Stimulated activated CD4-positive, alpha-beta T cell treated with anti-CD3 and anti-CD28 coated beads, Interleukin-4, amount 100 ng/mL, for 48 hours (primary cell): ENCODE data around the gene ITPKB.
"Not testable (repeated sequence)": the region's sequence is repeated elsewhere in the genome, so short reads cannot be mapped to it uniquely, and the experiment has no call there.

Experiments
- DNase-seq, 2 donors: peaks; one replicate each; pipeline ENCODE4 v3.0.0-alpha.2; 2020; ENCODE audit warnings: low read depth in 2 of 2

The ITPKB gene

DNA sequence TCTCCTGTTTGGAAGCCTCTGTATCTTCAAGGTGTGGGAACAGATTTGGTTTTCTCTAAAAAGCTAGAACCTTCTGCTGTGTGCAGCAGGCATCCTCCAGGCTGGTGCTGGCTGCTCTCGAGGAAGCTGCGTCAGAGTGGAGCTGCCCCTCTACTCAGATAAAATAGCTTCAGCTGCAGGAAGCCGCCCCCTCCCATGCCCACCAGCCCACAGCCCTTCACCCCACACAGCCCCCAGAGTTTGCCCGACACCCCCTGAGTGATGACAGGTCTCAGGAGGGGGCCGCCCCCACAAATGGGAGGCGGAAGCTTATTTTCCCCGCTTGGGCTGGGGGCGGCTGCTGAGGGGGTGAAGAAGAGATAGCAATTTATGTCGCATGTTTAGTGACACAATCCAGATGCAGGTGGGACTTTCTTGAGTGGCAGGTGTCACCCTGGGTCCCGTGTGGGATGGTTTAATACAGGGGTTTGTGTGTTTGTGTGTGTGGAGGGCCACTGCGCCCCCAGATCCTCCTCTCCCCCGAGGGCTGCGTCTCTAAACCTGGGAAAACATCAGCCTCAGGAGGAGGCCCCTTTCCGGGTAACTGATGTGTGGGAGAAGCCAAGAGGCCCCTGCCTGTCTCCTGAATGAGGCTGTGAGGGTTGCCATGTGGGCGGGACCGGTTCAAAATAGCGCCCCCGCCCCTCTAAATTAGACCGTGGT, 135.1 kb downstream of the ITPKB start:
- DNase-seq = no peak

DNA sequence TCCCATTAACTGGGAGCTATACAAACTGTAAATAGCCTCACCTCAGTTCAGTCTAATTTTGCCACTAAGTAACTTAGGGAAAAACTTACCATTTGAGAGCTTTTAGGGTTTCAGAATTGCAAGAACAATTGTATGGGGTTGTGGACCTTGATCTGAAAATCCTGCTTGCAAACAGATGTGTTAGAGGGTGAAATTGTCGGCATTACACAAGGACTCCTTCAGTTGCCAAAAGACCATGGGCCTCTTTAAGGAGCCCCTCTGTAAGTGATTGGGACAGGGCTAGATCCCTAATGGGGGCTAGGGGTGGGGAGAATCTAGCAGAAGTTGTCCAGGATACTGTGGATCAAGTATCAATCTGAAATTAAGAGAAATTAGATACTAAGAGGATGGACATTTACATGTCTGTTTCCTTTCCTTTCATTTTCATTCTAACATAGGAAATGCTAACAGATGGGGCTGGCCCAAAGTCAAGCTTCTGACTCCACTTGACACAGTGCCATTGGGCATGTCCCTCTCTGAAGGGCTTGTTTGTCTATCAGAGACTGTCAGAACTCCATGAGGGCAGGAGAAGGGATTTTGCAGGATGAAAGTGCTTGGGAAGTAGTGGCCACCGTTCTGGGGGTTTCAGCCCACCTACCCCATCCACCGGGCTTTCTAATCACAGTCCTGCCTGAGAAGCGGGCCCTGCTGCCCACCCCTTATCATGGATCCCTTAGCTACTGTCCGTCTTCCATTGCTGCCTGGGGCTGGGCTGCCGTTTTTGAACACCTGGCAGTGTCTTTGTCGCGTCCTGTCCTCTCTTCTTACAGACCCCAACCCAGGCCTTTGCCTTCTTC, 135.8 kb downstream of the ITPKB start:
- DNase-seq = no peak

DNA sequence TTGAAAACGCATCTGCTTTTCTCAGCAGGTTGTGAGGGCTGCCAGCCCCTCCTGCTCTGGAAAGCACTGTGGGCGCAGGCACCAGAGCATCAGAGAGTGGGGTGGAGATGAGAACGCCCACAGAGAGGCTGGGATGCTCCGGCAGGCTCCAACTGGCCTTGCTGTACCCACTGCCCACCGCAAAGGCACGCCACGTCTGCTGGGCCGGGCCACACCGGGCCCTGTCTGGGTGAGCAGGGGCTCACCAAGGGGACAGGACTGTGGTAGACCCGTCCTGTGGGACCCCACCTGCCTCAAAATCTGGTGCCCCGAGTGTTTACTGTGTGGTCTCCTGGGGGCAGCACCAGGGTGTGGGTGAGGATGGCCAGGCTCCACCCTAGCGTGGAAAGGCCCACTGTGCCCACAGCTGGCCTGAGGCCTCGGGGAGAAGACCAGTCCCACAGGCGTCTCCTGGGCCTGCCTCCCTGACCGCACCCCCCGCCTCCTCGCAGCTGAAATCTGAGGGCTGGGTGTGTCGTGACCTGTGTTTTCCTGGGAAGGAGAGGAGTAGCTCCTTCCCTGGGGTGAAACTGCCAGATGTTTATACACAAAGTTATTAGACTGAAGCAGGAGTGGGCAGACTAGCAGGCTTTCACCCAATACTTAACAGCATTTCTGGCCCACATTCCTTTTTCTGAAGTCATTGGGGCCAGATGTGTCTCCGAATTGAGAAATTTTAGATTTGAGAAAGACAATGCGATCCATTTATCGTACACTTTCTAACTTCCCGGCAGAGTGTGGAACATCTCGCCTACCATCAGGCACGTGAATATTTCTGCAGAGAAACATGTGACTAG, 136.7 kb downstream of the ITPKB start:
- no peak for DNase-seq

DNA sequence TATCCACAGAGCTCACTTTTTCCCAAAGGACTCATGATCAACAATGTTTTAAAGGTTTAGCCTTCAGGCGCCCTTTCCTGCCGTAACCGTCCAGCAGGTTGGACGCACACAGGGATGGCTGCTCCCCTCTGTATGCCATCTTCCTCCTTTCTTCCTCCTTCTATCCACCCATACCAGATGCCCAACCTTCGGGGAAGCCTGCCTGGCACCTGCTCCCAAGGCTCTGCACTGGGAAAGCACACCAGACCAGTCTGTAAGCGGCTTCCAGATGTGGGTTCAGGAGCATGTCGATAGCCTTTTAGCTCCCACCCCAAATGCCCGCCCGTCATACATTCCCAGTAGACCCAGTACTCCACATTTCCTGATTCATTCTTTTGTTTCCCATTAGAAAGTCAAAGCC, 137.6 kb downstream of the ITPKB start:
- DNase-seq = no peak

DNA sequence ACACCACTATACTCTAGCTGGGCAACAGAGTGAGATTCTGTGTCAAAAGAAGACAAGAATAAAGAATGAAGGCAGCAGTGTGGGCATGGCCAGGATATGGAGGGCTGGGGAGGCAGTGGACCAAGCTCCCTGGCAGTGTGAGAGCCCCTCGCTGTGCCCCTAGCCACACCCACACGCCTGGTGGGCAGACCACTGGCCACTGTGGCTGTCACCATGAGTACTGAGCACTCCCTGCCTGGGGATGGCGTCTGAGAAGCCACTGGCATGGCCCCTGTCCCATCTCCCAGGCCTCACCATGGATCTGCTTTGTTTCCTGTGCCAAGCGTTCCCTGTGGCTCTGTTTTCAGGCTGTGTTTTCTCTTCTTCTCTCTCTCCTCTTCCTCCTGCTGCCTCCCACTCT, 138.8 kb downstream of the ITPKB start:
- DNase-seq = no peak

DNA sequence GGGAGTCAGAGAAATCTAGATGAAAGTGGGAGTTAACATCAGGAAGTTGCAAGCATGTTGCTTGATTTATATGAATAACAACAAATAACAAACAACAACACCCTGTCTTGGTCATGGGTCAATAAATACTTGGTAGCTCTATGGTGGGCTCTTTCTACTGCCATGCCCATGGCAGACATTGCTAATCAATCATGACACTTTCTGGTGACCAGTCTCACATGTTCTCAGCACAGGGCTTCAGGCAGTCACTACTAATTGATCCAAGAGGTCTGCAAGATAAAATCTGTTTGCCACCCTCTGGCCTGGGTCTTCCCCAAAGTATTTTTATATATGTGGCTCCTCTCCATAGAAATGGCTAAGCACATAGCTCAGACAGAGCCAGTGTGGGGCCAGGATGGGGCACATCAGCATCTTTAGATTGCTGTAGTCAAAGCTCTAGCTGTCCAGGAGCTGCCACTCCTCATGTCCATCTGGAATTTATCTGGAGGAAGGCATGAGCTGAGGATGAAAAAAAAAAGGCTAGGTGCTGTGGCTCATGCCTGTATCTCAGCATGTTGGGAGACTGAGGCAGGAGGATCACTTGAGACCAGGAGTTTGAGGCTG, 139.3 kb downstream of the ITPKB start:
- DNase-seq = no peak

DNA sequence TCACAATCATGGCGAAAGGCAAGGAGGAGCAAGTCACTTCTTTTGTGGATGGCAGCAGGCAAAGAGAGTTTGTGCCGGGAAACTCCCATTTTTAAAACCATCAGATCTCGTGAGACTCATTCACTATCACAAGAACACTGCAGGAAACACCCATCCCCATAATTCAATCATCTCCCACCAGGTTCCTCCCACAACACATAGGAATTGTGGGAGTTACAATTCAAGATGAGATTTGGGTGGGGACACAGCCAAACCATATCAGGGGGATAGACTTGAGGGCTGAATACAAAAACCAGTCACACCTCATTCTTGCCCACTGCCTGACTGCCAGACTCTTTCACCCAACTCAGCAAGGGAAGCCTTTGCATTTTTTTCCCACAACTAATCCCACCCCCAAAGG, 140.1 kb downstream of the ITPKB start:
- not testable (repeated sequence) for DNase-seq

DNA sequence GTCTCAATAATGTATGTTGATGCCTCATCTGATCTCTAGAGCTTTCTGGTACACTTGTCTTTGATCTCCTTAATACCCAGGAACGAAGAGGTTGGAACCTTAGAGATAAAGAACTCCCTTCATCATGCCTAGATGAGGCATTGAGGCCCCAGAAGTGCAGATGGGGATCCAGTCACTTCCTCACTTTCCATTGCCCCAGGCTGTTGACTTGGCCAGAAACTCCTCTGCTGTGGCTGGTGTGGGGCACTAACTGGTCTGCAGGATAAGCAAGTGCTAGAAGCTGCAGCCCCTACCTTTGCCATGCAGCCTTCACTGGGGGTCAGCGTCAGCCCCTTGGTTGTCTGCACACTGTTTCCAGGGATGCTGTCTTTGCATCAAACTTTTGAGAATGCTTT, 140.6 kb downstream of the ITPKB start:
- no peak for DNase-seq

DNA sequence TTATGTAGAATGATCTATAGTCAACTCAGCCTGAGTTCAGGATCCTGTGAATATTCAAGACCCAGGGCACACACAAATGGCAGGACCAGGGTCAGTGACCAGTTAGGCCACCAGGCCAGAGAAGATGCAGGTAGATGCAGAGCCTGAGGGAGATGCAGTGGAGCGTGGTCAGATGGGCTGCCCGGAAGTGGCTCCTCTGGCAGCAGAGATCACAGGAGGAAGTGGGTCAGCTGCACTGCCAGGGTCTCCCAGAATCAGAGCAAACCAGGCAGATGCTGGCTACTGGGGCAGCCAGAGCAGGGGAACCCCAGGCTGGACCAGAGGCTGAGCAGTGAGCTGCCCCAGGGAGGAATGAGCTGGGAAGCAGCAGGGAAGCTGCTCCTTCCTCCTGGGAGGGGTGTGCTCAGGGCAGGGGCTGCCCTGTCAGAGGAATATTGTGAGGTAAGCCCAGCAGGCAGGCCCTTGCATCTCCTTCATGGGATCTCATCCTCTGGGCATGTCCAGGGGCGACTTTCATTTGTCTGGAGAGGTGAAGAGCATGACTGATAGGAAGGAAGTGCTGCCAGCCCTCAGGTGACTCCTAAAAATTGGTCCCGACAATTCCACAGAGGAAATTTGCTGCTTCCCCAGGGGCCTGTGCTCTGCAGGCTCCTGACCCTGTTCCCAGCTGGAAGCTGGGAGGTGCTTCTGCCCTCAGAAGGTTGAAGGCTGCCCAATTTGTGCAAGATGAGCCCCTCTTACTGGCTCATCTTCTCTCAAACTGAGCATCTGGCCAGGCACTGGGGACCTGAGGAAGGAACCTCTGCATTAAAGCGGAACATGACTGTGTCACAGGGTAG, 141.2 kb downstream of the ITPKB start:
- no peak for DNase-seq

DNA sequence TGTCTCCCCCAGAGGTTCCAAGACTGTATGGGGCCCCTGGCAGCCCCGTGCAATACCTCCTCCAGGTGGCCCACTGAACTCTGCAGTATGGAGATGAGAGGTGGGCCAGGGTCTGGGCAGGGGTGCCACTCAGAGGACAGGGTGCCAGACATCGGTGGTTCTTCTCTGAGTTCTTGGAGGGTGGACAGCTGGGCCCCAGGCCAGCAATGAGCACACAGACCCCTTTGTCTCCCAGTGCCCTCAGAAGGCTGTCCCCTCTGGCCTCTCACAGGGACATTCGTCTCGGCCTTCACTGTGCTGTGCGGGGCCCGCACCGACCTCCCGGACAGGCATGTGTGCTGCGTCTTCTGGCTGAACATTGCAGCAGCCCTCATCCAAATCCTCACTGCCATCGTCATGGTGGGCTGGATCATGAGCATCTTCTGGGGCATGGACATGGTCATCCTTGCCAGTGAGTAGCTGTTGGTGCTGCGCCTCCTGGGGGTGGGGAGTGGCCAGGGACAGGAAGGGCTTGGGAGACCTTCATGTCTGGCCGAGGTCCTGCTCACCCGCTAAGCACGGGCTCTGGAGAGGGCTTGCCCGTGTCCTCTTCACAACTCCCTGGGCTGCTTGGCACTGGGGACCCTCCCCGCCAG, 142.4 kb downstream of the ITPKB start:
- DNase-seq = no peak

DNA sequence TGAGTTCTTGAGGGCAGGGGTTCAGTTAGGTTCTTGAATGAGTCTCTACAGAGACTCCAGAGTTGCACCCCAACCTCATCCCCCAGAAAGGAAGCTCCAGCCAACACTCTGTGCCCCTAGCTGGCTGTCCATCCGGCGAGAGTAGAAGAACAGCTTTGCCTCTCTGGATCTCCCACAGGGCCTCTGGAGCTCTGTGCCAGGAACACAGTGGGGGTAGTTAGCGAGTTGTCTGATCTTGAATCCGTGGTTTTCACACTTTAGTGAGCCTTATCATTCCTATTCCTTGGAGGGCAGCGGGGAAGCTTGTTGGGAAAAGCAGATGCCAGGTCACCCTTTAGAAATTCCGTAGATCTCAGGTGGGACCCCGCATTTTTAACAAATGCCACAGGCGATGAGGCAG, 145.5 kb downstream of the ITPKB start:
- no peak for DNase-seq

DNA sequence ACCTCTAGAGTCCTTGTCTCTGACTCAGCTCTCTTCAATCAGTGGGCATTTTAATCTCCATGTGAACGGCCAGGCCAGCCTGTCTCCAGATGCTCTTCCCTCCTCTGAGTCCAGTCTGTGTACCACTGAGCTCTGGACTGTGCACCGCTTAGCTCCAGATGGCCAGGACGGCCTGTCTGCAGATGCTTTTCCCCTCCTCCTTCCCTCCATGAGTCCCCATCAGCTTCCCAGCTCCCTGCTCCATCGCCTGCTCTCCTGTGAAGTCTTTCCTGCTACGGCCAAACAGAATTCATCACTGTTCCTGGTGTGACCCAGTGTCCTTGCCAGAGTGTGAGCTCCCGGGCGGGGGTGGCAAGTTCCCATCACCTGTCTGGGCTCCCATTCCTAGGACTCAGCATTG, 148.5 kb downstream of the ITPKB start:
- no peak for DNase-seq

DNA sequence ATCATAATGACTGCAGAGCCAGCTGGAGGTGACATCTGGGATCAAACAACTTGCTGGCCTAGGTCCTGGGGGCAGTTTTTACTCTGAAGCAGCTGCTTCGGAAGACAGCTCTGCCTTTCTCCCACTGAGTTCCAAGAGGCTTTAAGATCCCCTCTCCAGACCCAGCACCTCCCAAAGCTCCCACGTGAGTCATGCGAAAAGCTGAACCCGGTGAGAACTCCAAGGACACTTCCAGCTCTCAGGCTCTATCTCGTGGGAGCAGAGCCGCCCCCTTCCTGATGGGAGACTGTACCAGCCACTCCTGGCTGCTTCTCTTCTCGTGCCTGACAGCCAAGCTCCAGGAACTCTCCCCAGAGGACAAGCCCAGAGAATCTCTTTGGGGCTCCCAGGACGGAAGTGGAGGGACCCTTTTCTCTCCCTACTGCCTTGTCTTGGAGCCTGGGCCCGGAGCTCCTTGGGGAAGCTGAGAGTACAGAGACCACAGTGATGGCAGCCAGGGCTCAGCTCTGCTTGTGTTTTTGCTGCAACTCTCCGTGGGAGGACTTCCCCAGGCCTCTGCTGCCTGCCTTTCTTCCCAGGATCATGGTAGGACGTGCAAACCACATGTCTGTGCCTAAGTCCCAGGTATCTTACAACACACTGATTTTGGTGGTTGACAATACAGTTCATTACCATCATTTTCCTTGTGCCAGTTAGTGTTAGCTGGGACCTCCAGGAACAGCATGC, 149.9 kb downstream of the ITPKB start:
- DNase-seq = no peak

DNA sequence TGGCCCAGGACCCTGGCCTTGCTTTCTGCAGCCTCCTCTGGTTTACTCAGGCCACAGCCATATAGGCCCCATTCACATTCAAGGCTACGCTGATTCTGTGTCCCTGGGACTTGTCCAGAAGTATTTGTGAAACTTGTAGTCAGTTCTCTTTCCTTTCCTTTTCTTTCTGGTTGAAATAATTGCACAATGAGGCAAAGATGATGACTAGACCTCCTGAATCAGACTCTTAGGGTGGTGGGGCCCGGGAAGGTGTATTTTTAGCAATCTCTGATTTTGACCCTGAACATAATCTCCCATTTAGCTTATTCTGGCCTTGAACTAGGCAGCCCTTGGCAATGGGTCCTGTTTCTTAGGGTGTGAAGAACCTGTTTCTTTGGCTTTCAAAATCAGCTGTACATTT, 150.6 kb downstream of the ITPKB start:
- no peak for DNase-seq

DNA sequence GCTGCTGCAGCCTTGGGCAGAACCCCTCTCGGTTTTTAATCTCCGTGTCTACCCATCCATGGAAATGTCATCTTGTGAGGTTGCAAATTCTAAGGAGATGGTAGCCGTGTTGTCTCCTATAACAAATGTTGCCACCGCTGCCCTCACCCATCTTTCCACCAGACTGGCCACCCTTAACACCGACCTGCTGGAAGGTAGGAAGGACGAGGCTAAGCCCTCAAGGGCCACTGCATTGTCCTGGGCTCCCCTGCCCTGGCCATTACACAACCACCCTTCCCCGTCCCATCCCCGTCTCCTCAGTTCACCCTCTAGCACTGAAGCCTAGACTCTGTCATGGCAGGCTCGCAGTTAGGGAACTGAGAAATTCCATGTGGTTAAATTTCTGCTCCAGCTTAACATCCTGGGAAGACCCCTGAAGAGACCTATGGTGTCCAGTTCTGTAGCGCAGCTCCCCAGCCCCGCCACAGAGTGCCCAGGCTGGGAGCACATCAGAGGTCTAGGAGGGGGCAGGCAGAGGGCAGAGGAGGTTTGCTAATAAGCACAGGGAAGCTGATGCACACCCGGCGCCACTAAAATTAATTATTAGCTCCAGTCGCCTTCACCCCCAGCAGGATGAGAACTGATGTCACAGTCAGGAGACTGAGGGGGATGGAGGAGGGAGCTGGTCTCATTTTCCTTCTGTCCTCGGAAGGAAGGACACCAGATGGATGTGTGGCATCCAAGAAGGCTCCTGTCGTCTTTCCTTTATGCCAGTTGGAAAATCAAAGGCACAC, 152.2 kb downstream of the ITPKB start:
- no peak for DNase-seq

DNA sequence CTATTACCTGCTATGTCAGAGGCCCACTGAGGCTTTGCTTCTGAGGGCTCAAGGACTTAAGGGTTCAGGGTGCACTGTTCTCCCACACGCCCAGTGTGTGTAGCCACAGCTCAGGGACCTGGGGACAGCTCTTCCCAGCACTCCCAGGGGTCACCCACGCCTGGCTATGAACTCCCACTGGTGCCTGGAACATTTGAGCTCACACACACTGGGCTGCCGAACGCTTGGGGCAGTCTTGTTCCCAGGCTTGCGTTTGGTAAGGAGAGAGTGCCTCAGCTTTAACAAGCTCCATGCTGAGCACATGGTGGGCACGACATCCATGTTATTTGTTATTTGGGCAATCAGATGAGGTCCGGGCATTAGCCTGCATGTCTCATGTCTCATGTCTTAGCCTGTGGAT, 153.0 kb downstream of the ITPKB start:
- DNase-seq = no peak

DNA sequence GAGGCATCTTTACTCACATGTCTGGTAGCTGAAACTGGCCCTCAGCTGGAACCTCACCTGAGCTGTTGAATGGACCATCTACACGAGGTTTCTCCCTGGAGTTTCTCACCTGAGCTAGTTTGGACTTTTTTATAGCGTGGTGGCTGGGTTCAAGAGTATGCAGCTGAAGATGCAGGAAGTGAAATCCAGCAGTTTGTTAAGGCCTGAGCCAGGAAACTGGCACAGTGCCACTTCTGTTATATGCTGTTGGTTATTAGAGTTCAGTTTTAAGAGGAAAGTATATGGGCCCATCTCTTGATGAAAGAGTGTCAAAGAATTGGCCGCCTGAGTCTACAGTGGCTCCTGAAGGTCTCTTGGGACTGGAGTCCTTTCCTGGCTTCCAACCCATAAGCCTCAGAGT, 154.9 kb downstream of the ITPKB start:
- DNase-seq = no peak

DNA sequence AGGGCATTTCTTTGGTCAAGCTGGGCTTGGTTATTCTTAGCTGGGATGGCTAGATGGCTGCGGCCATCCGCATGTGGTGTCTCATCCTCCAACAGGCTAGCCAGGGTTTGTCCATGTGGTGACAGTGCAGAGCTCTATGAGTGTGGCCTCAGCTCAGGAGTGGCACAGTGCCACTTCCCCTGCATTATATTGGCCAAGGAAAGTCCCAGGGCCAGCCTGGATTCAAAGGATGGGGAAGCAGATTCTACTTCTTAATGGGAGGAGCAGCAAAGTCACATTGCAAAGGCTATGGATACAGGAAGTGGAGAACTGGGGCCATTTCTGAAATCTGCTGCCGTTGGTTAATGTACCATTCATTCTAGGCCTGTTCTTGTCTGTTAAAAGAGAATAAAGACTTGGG, 156.1 kb downstream of the ITPKB start:
- no peak for DNase-seq
